ENCODE results near the gene CCDC102A. TPM values are rescaled to one million over a fixed set of nuclear protein-coding genes. Genes with fewer than 3 reads are reported as not detected.

CCDC102A gene
- total and polyA plus RNA-seq, 2 of the 13 experiments (the other 11 are each of a cell fraction or from before 2014, with no cell fraction given), result 2.1 to 2.8 TPM

- TF ChIP-seq, protein P1, sequence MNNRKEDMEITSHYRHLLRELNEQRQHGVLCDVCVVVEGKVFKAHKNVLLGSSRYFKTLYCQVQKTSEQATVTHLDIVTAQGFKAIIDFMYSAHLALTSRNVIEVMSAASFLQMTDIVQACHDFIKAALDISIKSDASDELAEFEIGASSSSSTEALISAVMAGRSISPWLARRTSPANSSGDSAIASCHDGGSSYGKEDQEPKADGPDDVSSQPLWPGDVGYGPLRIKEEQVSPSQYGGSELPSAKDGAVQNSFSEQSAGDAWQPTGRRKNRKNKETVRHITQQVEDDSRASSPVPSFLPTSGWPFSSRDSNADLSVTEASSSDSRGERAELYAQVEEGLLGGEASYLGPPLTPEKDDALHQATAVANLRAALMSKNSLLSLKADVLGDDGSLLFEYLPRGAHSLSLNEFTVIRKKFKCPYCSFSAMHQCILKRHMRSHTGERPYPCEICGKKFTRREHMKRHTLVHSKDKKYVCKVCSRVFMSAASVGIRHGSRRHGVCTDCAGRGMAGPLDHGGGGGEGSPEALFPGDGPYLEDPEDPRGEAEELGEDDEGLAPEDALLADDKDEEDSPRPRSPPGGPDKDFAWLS (CRISPR knock-in tag; IDR thresholded peaks at IDR 0.05; ENCODE audit: borderline replicate concordance), result no peak
- TF ChIP-seq KMT2B (CRISPR knock-in tag; IDR thresholded peaks at IDR 0.05) (peak; percentile 99), ZNF562 (CRISPR knock-in tag; IDR thresholded peaks at IDR 0.05; ENCODE audit: borderline replicate concordance) (no peak), RFXAP (CRISPR knock-in tag; IDR thresholded peaks at IDR 0.05; ENCODE audit: borderline replicate concordance) (peak; percentile 96), ZNF263 (CRISPR knock-in tag; IDR thresholded peaks at IDR 0.05) (peak; percentile 63), PITX1 (CRISPR knock-in tag; IDR thresholded peaks at IDR 0.05) (peak; percentile 69), ZNF691 (CRISPR knock-in tag; IDR thresholded peaks at IDR 0.05; ENCODE audit: borderline replicate concordance, low read depth) (peak; percentile 98; the same call in 1 of the 2 replicates), ZNF878 (CRISPR knock-in tag; IDR thresholded peaks at IDR 0.05) (no peak), ZNF644 (CRISPR knock-in tag; IDR thresholded peaks at IDR 0.05; ENCODE audit: low read depth) (0 out of 2 replicates have a peak, but pooled peaks have one; percentile 50), ZNF75D (CRISPR knock-in tag; IDR thresholded peaks at IDR 0.05; ENCODE audit: borderline replicate concordance) (no peak), FOXP1 (IDR thresholded peaks at IDR 0.05) (no peak), FOXP1 (CRISPR knock-in tag; IDR thresholded peaks at IDR 0.05) (peak; percentile 54; the same call in 1 of the 2 replicates), HIC2 (CRISPR knock-in tag; IDR thresholded peaks at IDR 0.05; ENCODE audit: low read depth) (no peak), PAF1 (CRISPR knock-in tag; IDR thresholded peaks at IDR 0.05) (no peak), CHD4 (IDR thresholded peaks at IDR 0.05; ENCODE audit: borderline replicate concordance, low read length) (no peak), ZNF788 (CRISPR knock-in tag; IDR thresholded peaks at IDR 0.05; ENCODE audit: borderline replicate concordance) (peak; percentile 96; the same call in 1 of the 2 replicates), ZNF282 (IDR thresholded peaks at IDR 0.05; ENCODE audit: partially characterized antibody) (no peak), SYNCRIP (IDR thresholded peaks at IDR 0.05; ENCODE audit: insufficient read depth, low read depth, low read length) (no peak), ZNF547 (CRISPR knock-in tag; IDR thresholded peaks at IDR 0.05) (peak; percentile 77; the same call in 1 of the 2 replicates), ZNF761 (CRISPR knock-in tag; conservative IDR thresholded peaks at IDR 0.05) (peak; percentile 82; the same call in 1 of the 2 replicates)
- TF ChIP-seq, protein P2, sequence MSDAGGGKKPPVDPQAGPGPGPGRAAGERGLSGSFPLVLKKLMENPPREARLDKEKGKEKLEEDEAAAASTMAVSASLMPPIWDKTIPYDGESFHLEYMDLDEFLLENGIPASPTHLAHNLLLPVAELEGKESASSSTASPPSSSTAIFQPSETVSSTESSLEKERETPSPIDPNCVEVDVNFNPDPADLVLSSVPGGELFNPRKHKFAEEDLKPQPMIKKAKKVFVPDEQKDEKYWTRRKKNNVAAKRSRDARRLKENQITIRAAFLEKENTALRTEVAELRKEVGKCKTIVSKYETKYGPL (CRISPR knock-in tag; IDR thresholded peaks at IDR 0.05), result 0 out of 2 replicates have a peak, but pooled peaks have one; percentile 9
- TF ChIP-seq, protein P3, sequence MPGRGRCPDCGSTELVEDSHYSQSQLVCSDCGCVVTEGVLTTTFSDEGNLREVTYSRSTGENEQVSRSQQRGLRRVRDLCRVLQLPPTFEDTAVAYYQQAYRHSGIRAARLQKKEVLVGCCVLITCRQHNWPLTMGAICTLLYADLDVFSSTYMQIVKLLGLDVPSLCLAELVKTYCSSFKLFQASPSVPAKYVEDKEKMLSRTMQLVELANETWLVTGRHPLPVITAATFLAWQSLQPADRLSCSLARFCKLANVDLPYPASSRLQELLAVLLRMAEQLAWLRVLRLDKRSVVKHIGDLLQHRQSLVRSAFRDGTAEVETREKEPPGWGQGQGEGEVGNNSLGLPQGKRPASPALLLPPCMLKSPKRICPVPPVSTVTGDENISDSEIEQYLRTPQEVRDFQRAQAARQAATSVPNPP (CRISPR knock-in tag; IDR thresholded peaks at IDR 0.05), result no peak
Observed at GRCh38 chr16:57462209-57462977, 74.0 kb downstream of the CCDC102A start, which contains the start of gene POLR2C (continued).

All from HepG2 (cell line).